ENCODE data around the gene FAM78A. TPM values are rescaled to one million over a fixed set of nuclear protein-coding genes. Genes with fewer than 3 reads are reported as not detected.
A peak's percentile ranks its signal among the peaks of the same experiment; 100 is the strongest.

Gene FAM78A
- total and polyA plus RNA-seq, 2 of the 8 experiments (the other 6 are each of a cell fraction or from before 2014, with no cell fraction given), result 3.1 TPM

DNA sequence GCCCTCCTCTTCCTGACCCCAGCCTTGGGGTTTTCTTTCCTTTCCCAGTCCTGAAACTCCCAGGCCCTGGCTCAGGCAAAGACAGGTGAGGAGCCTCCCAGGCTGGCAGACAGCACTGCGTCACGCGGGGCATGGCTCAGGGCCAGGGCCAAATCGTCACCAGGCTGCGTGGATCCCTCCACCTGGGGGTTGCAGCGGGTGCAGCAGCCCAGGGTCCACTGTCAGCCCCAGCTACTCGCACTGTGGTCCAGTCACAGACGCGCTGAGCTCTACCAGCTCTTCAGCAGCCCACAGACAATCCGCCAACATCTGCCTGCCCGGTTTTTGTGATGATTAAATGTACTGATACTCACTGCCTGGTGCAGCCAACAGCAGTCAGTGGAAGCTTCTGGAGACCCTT, 12.1 kb downstream of the FAM78A start:
- Histone ChIP-seq H3K27ac (ENCODE audit: low read depth, low read length) (no peak overlapping the region), H2AFZ (ENCODE audit: low read length) (no peak overlapping the region), H3K79me2 (ENCODE audit: control insufficient read depth in 1 of 2, insufficient read depth in 2 of 2, low read length in 2 of 2) (no peaks in the 10 kb centered on the region), H3K4me3 (ENCODE audit: extremely low read depth in 1 of 4, insufficient read depth in 2 of 4, low read depth in 3 of 4, low read length in 4 of 4) (no peak overlapping the region), H3K56ac (replicated peaks; ENCODE audit: insufficient read length, low read depth, low read length) (no peak overlapping the region), H3K23me2 (ENCODE audit: low read depth, low read length) (no peaks in the 10 kb centered on the region; the same call in 1 of the 2 replicates), H3K9me3 (ENCODE audit: insufficient read depth in 2 of 2, low read depth in 1 of 2, low read length in 1 of 2) (no peaks in the 10 kb centered on the region), H3K23ac (ENCODE audit: insufficient read length) (no peak overlapping the region), H2AK5ac (ENCODE audit: low read depth, low read length) (no peak overlapping the region), H4K91ac (replicated peaks; ENCODE audit: insufficient read length, low read length) (peak overlapping the region; percentile 42), H3K36me3 (ENCODE audit: control insufficient read depth in 2 of 4, insufficient read depth in 4 of 4, low read length in 3 of 4) (no peaks in the 10 kb centered on the region), H3K27me3 (replicated peaks in 1 of 4; ENCODE audit: control insufficient read depth in 3 of 4, extremely low read depth in 1 of 4, insufficient read depth in 3 of 4, low read length in 3 of 4) (no peaks in the 10 kb centered on the region), H4K8ac (ENCODE audit: extremely low read depth, insufficient read depth, low read length) (peak overlapping the region; percentile 89; the same call in 1 of the 2 replicates), H2BK15ac (ENCODE audit: low read length) (no peak overlapping the region), H3K79me1 (ENCODE audit: low read depth, low read length) (no peaks in the 10 kb centered on the region), H2BK120ac (replicated peaks; ENCODE audit: low read depth, low read length) (no peak overlapping the region), H4K20me1 (replicated peaks in 1 of 2; ENCODE audit: control insufficient read depth in 1 of 2, insufficient read depth in 2 of 2, low read length in 2 of 2) (peaks cover 0 to 2% of the 10 kb centered on the region in 2 experiments), H2BK12ac (ENCODE audit: low read depth, low read length) (no peak overlapping the region), H3K14ac (ENCODE audit: insufficient read length) (no peak overlapping the region), H3K9ac (replicated peaks in 1 of 4; ENCODE audit: extremely low read depth in 1 of 4, low read depth in 3 of 4, low read length in 3 of 4) (no peak overlapping the region), H2BK20ac (ENCODE audit: low read length) (no peak overlapping the region), H3K4ac (replicated peaks; ENCODE audit: insufficient read length, low read depth, low read length) (peak overlapping the region; percentile 53), H3K4me2 (ENCODE audit: insufficient read depth in 1 of 2, low read depth in 2 of 2, low read length in 2 of 2) (no peak overlapping the region), H4K5ac (ENCODE audit: insufficient read length, low read depth, low read length) (no peak overlapping the region), H2BK5ac (ENCODE audit: low read depth, low read length) (no peak overlapping the region; the same call in 1 of the 2 replicates), H3K18ac (ENCODE audit: extremely low read depth, low read length) (no peak overlapping the region), H3K4me1 (replicated peaks in 1 of 4; ENCODE audit: control insufficient read depth in 3 of 4, insufficient read depth in 4 of 4, low read length in 3 of 4) (peaks cover 0 to 3% (median under 1%) of the 10 kb centered on the region in 4 experiments; a peak in 4 of 7 replicates)
- FAIRE-seq (no peak), DNase-seq (ENCODE audit: low read depth in 1 of 2, low spot score in 2 of 2) (peak in 1 of 2 experiments; percentile 47)
- ChIA-PET POLR2A (ENCODE audit: partially characterized antibody) (interaction anchor here (0.7 kb wide), 1 partner anchor 97 kb away, joined by 3 read pairs; no protein-coding TSS in a partner anchor), CTCF (ENCODE audit: partially characterized antibody) (interaction anchor here (0.6 to 2.0 kb wide), 14 partner anchors 9 to 1785 kb away, joined by 3 to 7 read pairs (median 3); partner anchors contain the start of gene FAM78A)
- WGBS, 2 experiments (ENCODE audit: extremely low coverage in 1 of 2, insufficient coverage in 1 of 2, insufficient read length in 1 of 2, insufficient replicate concordance in 2 of 2, low coverage in 1 of 2, low lambda C conversion rate in 2 of 2, missing lambda C conversion rate in 1 of 2), result 89% methylated on average over 11 of the region's 11 CpGs; no CpG with 5 or more reads in 1 of the 2 experiments
- TF ChIP-seq, protein P1, sequence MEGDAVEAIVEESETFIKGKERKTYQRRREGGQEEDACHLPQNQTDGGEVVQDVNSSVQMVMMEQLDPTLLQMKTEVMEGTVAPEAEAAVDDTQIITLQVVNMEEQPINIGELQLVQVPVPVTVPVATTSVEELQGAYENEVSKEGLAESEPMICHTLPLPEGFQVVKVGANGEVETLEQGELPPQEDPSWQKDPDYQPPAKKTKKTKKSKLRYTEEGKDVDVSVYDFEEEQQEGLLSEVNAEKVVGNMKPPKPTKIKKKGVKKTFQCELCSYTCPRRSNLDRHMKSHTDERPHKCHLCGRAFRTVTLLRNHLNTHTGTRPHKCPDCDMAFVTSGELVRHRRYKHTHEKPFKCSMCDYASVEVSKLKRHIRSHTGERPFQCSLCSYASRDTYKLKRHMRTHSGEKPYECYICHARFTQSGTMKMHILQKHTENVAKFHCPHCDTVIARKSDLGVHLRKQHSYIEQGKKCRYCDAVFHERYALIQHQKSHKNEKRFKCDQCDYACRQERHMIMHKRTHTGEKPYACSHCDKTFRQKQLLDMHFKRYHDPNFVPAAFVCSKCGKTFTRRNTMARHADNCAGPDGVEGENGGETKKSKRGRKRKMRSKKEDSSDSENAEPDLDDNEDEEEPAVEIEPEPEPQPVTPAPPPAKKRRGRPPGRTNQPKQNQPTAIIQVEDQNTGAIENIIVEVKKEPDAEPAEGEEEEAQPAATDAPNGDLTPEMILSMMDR (IDR thresholded peaks at IDR 0.05; ENCODE audit: control extremely low read depth in 1 of 3, insufficient read depth in 1 of 3, low read depth in 1 of 3, low read length in 3 of 3), result peak in 2 of 3 experiments; percentile 7 to 21; a peak in 2 of 4 replicates
- TF ChIP-seq SIN3A (conservative IDR thresholded peaks at IDR 0.05 in 1 of 2, IDR thresholded peaks at IDR 0.05 in 1 of 2; ENCODE audit: low read depth in 1 of 2, low read length in 2 of 2), result no peak
- peak; percentile 18 to 22; a peak in 2 of 4 replicates for TF ChIP-seq RAD21 (IDR thresholded peaks at IDR 0.05 in 1 of 2, conservative IDR thresholded peaks at IDR 0.05 in 1 of 2; ENCODE audit: low read depth in 2 of 2, low read length in 2 of 2)

Data from H1 (cell line).